Right lobe of liver (tissue), 4 donors: ENCODE measurements around the gene HARBI1.

ENCODE experiments used
- POLR2A ChIP-seq: fragments of 450-650 bp; IDR thresholded peaks from one replicate; pipeline ENCODE4 v1.6.1; 2017; ENCODE audit warnings: antibody characterized with exemption, mild to moderate bottlenecking
- TF ChIP-seq, protein P1 (sequence below), 4 donors: fragments of 200-600 bp in 3 of 4; fragments of 450-650 bp in 1 of 4; IDR thresholded peaks; one replicate each; pipeline versions ENCODE4 v1.5.1 to v1.8.0; 2016 to 2022; ENCODE audit warnings: antibody characterized with exemption in 4 of 4, mild to moderate bottlenecking in 2 of 4
- donor health status: DM: no; HTN: no; CAD: no.
- donor health status: DM: no; HTN: no; CAD: no.
- donor health status: DM: no; HTN: yes; CAD: no.

DNA sequence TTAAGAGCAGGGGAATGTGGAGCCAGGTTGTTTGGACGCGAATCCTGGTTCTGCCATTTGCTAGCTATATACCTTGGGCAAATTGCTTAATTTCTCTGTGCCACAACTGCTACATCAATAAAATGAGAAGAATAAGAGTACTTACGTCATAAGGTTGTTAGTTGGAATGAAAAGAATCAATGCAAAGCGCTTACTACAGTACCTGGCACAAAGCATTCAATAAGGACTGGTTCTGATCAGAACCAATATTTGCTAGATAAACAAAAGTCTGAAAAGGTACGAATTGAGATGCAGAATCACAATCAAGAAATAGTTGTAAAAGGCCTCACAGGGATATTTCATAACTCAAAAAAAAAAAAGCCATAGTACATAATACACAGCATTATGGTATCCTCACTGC lies 34.4 kb downstream of the HARBI1 start:
- TF ChIP-seq, protein P1, sequence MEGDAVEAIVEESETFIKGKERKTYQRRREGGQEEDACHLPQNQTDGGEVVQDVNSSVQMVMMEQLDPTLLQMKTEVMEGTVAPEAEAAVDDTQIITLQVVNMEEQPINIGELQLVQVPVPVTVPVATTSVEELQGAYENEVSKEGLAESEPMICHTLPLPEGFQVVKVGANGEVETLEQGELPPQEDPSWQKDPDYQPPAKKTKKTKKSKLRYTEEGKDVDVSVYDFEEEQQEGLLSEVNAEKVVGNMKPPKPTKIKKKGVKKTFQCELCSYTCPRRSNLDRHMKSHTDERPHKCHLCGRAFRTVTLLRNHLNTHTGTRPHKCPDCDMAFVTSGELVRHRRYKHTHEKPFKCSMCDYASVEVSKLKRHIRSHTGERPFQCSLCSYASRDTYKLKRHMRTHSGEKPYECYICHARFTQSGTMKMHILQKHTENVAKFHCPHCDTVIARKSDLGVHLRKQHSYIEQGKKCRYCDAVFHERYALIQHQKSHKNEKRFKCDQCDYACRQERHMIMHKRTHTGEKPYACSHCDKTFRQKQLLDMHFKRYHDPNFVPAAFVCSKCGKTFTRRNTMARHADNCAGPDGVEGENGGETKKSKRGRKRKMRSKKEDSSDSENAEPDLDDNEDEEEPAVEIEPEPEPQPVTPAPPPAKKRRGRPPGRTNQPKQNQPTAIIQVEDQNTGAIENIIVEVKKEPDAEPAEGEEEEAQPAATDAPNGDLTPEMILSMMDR (IDR thresholded peaks at IDR 0.05): no peak
- no peak for TF ChIP-seq POLR2A
